NCI-H1694 (cell line): ENCODE results near the gene BMP4.

Experiments used
- DNase-seq: peaks from one replicate; lab custom pipeline; 2025; lab: John Stamatoyannopoulos, UW

BMP4 gene

GRCh38 chr14:53943751-53944083, 12.9 kb downstream of the BMP4 start:
- DNase-seq: no peak

DNA sequence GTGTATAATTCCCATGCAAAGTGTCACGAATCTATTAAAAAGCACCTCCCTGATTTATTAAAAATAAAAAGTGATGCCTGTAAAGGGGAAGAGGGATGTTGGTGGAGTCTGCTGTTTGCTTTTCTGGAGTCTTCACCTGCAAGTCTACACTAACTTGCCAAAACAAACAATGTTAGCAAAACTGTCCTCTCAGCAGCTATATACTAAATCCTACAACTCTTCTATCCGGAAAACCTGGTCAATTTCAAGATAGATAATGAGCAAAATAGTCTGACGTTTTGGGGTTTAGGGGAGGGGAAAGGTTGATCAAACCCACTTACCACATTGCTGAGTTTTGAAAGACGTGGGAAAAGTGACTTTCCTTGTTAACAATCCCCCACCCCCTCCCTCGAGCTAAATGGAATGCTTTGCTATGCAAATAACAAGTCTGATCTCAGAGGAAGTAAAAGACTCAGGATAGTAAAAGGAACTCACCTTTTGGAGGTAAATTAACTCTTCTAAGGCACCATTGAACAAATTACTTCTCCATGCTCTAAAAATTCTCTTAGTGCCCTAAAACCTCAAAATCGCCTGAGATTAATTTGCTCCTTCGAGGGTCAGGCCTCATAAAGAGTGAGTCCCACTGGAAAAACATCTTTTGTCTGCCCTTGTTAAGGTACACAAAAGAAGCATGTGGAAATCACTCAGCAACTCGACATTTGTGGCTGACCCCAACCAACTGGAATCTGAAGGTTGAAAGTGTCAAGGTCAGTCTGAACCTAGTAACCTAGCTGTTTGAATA, 13.5 kb downstream of the BMP4 start:
- no peak for DNase-seq

GRCh38 chr14:53938136-53938837, 18.3 kb downstream of the BMP4 start:
- no peak for DNase-seq

GRCh38 chr14:53934778-53935414, 21.7 kb downstream of the BMP4 start:
- no peak for DNase-seq

DNA sequence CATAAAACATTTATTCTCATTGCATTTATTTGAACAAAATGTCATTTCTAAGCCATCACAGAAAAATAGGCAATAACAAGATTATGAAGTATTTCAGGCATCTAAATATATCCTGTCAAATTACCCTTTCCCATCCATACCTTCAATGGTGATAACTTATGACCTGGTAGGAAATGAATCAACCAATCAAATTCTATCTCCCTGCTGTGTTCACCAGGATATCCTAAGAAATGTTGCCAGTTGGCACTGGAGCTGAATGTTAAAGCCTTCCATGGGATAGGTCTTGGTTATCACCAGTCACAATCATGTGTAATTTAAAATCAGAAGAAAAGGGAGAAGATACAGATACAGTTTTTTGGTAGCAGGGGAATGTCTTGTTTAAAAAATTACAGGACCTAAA, 23.7 kb downstream of the BMP4 start:
- DNase-seq: no peak

- DNase-seq: no peak
Measured at GRCh38 chr14:53929871-53930715, 26.5 kb downstream of the BMP4 start.

- DNase-seq: no peak
Measured at GRCh38 chr14:53927171-53927570, 29.5 kb downstream of the BMP4 start.

DNA sequence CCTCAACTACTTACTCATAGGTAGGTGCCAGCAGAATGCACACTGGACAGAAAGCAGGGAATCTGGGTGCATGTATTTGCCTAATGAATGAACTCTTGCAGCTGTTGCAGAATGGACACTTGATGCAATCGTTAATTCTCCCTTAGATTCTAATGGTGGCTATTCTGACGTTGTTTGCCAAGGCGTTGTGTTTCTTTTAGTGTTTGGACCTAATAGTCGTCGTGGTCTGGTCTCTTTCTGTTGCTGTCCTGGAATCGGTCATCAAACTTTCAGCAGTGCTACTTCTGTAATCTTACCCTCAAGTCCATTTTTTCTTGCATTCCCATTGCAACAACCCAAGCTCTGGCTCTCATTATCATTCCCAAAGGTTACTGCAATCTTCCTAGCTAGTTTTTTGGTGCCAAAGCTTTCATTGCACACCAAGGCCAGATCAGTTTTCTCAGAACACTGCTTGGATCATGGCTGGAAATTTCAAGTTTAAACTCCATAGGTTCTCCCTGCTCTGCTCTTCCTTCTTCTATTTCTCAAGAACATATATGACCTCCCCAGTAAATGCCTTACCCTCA, 31.3 kb downstream of the BMP4 start:
- no peak for DNase-seq

GRCh38 chr14:53924753-53925152, 31.9 kb downstream of the BMP4 start:
- no peak for DNase-seq

- DNase-seq: no peak
Measured at GRCh38 chr14:53921027-53921426, 35.6 kb downstream of the BMP4 start.

GRCh38 chr14:53916239-53916638, 40.4 kb downstream of the BMP4 start:
- no peak for DNase-seq

DNA sequence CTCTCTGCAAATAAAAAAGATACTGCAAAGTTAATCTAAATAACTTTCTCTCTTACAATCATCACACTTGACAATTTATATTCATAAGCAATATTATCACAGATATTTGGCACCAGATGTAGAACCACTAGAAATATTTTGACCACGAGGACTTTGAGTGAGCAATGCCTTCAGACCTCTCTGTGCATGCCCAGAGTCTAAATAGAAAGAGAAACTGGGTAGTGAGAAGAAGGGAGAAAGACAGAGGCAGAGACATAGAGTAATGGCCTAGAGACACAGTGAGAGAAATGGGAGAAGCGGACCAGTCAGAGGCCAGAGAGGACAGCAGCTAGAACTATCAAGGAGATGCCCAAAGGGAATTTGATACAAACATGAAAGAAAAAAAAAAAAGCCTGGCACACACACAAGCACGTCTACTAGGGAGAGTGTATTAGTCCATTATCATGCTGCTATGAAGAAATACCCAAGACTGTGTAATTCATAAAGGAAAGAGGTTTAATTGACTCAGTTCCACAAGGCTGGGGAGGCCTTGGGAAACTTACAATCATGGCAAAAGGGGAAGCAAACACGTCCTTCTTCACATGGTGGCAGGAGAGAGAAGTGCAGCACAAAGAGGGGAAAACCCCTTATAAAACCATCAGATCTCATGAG, 41.1 kb downstream of the BMP4 start:
- DNase-seq: no peak

DNA sequence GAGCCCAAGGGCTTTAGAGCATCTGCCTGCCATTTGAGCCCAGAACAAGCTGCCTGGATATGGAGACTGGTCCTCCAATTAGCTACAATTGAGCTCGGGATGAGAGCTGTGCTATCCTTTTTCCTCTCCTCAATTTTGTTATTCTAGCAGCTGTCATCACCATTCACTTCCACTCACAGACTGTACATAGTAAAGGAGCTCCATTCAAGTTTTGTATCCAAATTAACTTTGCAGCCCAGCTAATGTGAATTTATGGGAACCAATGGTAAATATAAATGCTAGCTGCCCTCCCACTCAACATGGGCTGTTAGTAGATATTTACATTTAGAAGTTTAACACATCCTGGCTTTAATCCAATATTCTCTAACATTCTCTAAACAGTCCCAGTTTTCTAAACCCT, 44.6 kb downstream of the BMP4 start:
- no peak for DNase-seq

DNA sequence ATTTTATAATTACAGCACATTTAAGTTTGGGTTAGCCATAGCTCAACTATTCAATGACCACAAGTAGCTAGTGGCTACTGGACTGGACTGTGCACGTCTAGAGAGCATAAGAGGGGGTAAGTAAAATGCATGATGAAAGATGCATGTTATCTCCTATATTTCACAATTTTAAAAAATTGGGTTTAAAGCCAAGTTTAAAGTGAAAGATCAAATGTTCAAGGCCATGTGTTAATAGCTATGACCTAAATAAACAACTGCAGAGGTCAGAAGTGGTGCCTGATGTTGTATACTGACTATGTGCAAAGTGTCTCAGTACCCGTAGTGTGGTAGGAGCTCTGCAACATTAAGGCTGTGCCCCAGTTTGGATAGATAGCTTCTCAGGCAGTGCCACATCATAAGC, 48.2 kb downstream of the BMP4 start:
- no peak for DNase-seq

GRCh38 chr14:53902307-53902706, 54.3 kb downstream of the BMP4 start:
- no peak for DNase-seq

- DNase-seq: no peak
Measured at GRCh38 chr14:53900499-53900898, 56.1 kb downstream of the BMP4 start.
